Measurements from ENCODE around the gene CNTN5.

The CNTN5 gene

GRCh38 chr11:99567334-99567956 is 546.7 kb downstream of the CNTN5 start:
- FAIRE-seq (no peak), DNase-seq (ENCODE audit: extremely low spot score, insufficient read length, low read depth) (no peak)

- DNase-seq (ENCODE audit: extremely low spot score, insufficient read length, low read depth), result no peak
- peak; percentile 38 for FAIRE-seq
Measured at GRCh38 chr11:99568808-99569207, 548.1 kb downstream of the CNTN5 start.

DNA sequence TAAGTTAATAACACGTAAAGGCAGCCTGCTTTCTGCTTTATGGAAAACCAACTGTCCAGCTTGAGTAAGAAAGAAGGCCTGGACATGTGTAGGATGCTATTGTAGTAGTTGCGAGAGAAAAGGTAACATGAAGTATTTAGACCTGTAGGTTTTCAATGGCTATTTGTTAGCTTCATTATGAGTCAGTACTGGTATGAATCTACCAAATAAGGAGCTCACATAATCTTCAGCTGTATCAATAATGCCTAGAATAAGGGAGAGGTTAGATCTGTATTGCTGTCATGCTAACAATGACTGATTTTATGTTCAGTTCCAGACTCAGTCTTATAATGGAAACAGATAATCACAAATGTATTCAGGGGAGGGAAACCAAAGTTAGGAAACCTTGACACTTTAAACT is 550.3 kb downstream of the CNTN5 start:
- FAIRE-seq (peak; percentile 44), DNase-seq (ENCODE audit: extremely low spot score, insufficient read length, low read depth) (no peak)

DNA sequence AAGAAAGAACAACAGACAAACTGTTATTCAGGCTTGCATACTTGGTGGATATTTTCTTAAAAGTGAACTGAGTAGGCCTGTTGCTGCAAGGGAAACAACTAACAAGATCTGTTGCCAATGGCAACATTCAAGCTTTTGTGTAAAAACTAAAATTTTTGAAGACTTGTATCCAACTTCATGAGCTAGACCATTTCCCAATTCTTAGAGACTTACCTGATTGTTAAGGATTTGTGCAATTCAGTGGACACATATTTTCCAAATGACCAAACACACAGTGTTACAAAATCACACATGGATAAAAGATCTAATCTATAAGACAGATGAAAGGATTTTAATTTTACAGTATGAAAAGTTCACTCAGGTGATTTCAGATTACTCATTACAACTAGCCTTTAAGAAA is 564.1 kb downstream of the CNTN5 start:
- FAIRE-seq (no peak), DNase-seq (ENCODE audit: extremely low spot score, insufficient read length, low read depth) (no peak)

DNA sequence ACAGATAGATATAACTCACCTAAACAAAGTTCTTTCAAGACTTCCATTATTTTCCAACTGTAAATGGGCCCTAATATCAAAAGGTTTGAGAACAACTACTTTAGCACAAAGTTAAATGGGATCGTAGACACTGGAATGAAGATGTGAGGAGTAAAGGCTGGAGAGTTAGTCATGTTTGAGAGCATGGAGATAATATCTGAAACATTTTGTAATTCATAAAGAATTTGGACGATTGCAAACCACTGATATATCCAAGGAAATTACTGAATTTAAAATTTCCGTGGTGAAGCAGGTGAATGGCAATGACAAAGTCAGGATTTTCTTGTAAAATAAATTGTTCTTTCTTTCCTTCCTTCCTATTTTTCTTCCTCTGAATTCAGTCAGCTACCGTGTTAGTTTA is 564.9 kb downstream of the CNTN5 start:
- no peak for FAIRE-seq
- no peak for DNase-seq (ENCODE audit: extremely low spot score, insufficient read length, low read depth)

DNA sequence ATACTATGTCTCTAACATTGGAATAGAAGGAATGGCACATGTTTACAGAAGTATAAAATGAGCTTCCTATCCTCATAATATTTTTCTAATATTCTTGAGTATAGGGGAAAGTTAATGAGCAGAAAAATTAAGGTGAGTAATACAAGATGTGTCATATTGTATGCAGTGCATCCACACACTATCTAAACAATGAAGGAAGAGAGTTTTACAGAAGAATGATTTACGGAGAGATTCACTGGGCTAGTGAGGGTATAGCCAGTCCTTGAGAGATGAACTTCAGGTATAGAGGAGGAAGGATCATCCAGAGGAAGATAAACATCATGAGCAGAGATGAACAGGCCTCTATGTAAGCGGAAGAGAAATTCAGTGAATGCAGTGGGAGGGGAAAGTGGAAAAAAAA is 569.0 kb downstream of the CNTN5 start:
- FAIRE-seq, result no peak
- no peak for DNase-seq (ENCODE audit: extremely low spot score, insufficient read length, low read depth)

GRCh38 chr11:99592266-99592665 is 571.5 kb downstream of the CNTN5 start:
- FAIRE-seq, result no peak
- no peak for DNase-seq (ENCODE audit: extremely low spot score, insufficient read length, low read depth)

- DNase-seq (ENCODE audit: extremely low spot score, insufficient read length, low read depth), result no peak
- FAIRE-seq, result no peak
Measured at GRCh38 chr11:99593197-99593596, 572.4 kb downstream of the CNTN5 start.

- DNase-seq (ENCODE audit: extremely low spot score, insufficient read length, low read depth), result no peak
- FAIRE-seq, result no peak
Measured at GRCh38 chr11:99601179-99601578, 580.4 kb downstream of the CNTN5 start.

- FAIRE-seq, result no peak
Measured at GRCh38 chr11:99614352-99614751, 593.6 kb downstream of the CNTN5 start.

DNA sequence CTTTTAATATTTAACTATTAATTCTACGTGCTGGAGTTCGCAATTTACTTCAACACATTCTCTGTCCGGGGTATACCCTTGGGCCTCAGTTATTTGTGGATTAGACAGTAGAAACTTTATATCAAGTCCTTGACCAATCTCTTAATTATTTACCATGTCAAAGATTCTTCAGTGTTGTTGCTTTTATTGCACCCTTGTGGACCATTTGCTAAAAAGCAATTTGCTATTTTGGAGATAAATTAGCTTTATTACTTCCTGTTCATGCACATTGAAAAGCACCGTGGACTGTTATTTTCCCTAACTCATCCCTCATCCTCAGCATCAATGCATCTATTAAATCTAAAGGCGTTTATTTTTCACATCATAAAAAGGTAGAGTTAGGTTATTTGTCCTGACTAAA is 609.9 kb downstream of the CNTN5 start:
- FAIRE-seq, result no peak
- DNase-seq (ENCODE audit: extremely low spot score, insufficient read length, low read depth), result no peak

More at GRCh38 chr11:99614352-99614751, 593.6 kb downstream of the CNTN5 start:
- no peak for DNase-seq (ENCODE audit: extremely low spot score, insufficient read length, low read depth)

- DNase-seq (ENCODE audit: extremely low spot score, insufficient read length, low read depth) (no peak), FAIRE-seq (no peak)
Measured at GRCh38 chr11:99631618-99632017, 610.9 kb downstream of the CNTN5 start.

- DNase-seq (ENCODE audit: extremely low spot score, insufficient read length, low read depth) (no peak), FAIRE-seq (no peak)
Measured at GRCh38 chr11:99632969-99633368, 612.2 kb downstream of the CNTN5 start.

GRCh38 chr11:99634581-99634980 is 613.8 kb downstream of the CNTN5 start:
- FAIRE-seq, result no peak
- DNase-seq (ENCODE audit: extremely low spot score, insufficient read length, low read depth), result no peak

GRCh38 chr11:99638073-99638553 is 617.4 kb downstream of the CNTN5 start:
- DNase-seq (ENCODE audit: extremely low spot score, insufficient read length, low read depth) (no peak), FAIRE-seq (no peak)

DNA sequence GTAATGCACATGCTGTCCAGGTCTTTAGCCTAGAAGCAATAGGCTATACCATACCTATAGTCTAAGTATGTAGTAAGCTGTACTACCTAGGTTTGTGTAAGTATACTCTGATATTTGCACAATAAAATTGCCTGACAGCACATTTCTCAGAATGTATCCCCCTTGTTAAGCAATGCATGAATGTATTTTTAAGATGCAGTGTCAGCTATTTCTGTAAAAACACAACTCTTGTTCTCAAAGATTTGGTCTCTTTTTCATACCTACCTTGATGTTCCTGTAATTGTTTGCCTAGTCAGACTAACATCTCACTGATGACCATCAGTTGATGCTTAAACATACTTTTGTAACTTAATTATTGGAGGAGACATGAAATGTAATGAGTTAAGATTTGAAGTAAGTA is 619.9 kb downstream of the CNTN5 start:
- FAIRE-seq, result no peak
- no peak for DNase-seq (ENCODE audit: extremely low spot score, insufficient read length, low read depth)

DNA sequence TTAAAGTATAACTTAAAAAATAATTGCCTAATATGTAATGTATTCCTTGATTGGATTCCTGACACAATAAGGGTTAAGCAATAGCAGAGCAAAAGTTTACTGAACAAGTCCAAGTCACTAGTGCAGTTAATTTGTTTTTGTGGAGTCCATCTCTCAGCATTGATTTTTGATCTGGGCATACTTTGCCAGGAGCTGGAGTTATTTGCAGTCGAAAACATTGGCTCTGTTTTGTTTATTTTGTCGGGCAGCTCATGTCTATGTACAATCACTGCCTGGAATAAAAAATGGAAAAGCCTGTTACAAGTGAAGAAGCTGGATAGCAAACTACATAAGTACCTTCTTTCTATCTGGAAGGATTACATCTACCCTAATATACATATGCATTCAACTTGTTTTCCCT is 625.2 kb downstream of the CNTN5 start:
- no peak for FAIRE-seq
- DNase-seq (ENCODE audit: extremely low spot score, insufficient read length, low read depth), result no peak

DNA sequence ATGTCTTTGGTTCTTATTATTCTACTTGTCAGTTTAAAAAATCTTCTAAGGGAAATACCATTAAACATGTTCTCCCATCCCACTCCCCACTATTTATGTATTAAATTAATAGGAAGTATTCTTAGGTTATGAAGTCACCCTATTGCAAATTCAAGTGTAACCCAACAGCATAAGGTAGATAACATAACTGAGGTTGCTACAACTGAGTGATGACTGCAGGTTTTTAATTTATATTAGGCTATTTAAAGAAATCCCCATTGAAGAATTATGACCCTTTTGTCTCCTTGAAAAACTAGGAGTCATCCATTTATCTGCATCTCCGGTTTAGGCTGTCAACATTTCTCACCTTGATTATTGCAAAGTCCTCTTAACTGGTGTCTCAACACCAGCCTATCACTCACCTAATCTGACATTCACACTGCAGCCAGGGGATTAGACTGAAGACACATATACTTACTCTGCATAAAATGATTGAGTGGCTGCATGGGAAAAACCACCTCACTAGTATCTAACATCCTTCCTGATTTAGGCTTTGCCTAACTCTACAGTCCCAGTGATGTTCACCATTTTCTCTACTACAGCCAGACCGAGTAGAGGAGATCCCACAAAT is 649.4 kb downstream of the CNTN5 start:
- DNase-seq (ENCODE audit: extremely low spot score, insufficient read length, low read depth) (no peak), FAIRE-seq (no peak)

- no peak for DNase-seq (ENCODE audit: extremely low spot score, insufficient read length, low read depth)
- no peak for FAIRE-seq
Measured at GRCh38 chr11:99671808-99672409, 651.2 kb downstream of the CNTN5 start.

DNA sequence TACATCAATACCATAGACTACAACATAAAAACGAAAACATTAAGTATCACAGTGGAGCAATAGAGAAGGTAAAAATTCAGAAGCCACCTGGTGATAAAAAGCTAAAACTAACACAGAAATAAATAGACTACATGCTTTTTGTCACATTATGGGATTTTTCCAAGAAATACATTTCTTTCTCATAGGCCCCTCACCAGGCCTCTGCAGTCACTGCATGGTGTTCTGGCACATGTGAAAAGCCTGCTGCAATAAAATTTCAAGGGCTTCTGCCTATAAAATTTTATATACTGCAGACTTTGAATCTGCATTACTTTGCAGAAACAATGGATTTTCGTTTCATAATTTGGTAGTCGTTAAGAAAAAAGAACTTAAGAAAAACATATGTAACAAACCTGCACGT is 655.5 kb downstream of the CNTN5 start:
- no peak for FAIRE-seq
- no peak for DNase-seq (ENCODE audit: extremely low spot score, insufficient read length, low read depth)

DNA sequence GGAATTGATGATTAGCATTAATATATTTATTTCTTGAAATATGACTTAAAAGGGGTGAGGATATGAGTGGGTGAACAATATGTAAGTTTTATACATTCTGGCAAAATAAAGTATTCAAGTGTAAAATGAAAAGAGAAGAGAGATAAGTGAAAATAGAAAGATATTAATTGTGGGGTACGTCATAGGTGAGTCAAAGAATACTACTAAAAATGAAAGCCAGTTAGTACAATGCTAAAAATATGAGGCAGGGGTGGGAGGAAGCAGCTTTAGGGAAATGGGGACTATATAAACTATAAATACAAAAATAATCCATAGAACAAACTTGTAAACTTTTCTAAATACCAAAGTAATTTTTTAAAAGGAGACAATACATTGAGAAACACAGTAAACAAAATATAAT is 661.4 kb downstream of the CNTN5 start:
- no peak for FAIRE-seq

DNA sequence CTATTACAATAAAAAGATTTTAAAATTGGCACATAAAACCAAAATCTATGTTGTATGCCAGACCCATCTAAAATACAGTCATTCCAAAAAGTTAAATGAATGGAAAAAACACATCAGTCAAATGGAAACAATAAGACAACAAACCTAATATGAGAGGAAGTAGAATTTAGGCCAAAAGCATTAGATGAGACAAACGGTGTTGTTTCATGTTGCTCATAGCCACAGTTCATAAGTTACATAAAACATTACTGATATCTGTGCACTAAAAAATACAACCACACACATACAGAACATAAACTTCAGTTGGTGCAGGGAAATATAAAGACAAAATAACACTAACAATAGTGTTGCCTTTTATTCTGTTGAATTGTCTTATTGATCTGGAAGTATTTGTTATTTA is 661.9 kb downstream of the CNTN5 start:
- FAIRE-seq (no peak), DNase-seq (ENCODE audit: extremely low spot score, insufficient read length, low read depth) (no peak)

More for the DNA sequence above, 661.4 kb downstream of the CNTN5 start:
- DNase-seq (ENCODE audit: extremely low spot score, insufficient read length, low read depth), result no peak
